Measurements from ENCODE around the gene CCL1. TPM values are rescaled to one million over a fixed set of nuclear protein-coding genes. Genes with fewer than 3 reads are reported as not detected.

CCL1 gene
- total and polyA plus RNA-seq, 2 of the 4 experiments (the other 2 are of a cell fraction): not detected

GRCh38 chr17:34360601-34361270 lies 2.3 kb downstream of the CCL1 start:
- H3K9ac ChIP-seq (ENCODE audit: low read depth, low read length): no peak overlapping the region
- H3K27me3 ChIP-seq (ENCODE audit: control insufficient read depth, insufficient read depth, low read length): peaks cover 5% of the 10 kb centered on the region; the same call in 1 of the 2 replicates
- no peaks in the 10 kb centered on the region for H3K79me1 ChIP-seq (ENCODE audit: low read depth in 1 of 2, low read length in 2 of 2)
- DNase-seq (no peak), ATAC-seq (ENCODE audit: low read depth) (no peak)
- no peaks in the 10 kb centered on the region for H3K36me3 ChIP-seq (ENCODE audit: control insufficient read depth, insufficient read depth, low read length)
- in situ Hi-C loops (cut with MboI; ENCODE audit: low sequenced_read_pairs) (loop anchor here (5.0 to 10.0 kb wide), 2 partner anchors 163 to 586 kb away; no protein-coding TSS in a partner anchor), intact Hi-C loops (cut with micrococcal nuclease) (loop anchor here (1.0 to 2.0 kb wide), 5 partner anchors 46 to 581 kb away; no protein-coding TSS in a partner anchor), dilution Hi-C loops (cut with HindIII; ENCODE audit: low sequenced_read_pairs, unreplicated experiment) (no loop called here)
- H4K91ac ChIP-seq (ENCODE audit: insufficient read depth, low read depth, low read length): no peak overlapping the region; the same call in 1 of the 2 replicates
- H2AFZ ChIP-seq (replicated peaks; ENCODE audit: low read length, poor library complexity): no peak overlapping the region
- H2AK5ac ChIP-seq (ENCODE audit: low read depth, low read length): no peak overlapping the region
- H2BK5ac ChIP-seq (ENCODE audit: low read depth, low read length, poor library complexity, severe bottlenecking): no peak overlapping the region
- H2AK9ac ChIP-seq (replicated peaks; ENCODE audit: low read depth, low read length, poor library complexity): peak overlapping the region; percentile 34
- no peak overlapping the region for H4K5ac ChIP-seq (ENCODE audit: low read depth, low read length)
- H2BK120ac ChIP-seq (ENCODE audit: low read depth, low read length): no peak overlapping the region
- no peak overlapping the region for H4K8ac ChIP-seq (ENCODE audit: low read depth in 2 of 2, low read length in 2 of 2)
- CTCF ChIA-PET: interaction anchor here (0.6 to 4.1 kb wide), 31 partner anchors 9 to 582 kb away, joined by 3 to 82 read pairs (median 4); partner anchors contain the start of gene CCL2
- no peak overlapping the region for H2BK20ac ChIP-seq (ENCODE audit: low read depth, low read length)
- H3K4me3 ChIP-seq (ENCODE audit: insufficient read depth, low read depth, low read length): no peak overlapping the region
- H3K14ac ChIP-seq (replicated peaks; ENCODE audit: low read depth, low read length): no peak overlapping the region
- no peak overlapping the region for H3K56ac ChIP-seq (ENCODE audit: extremely low read depth, insufficient read depth, low read length)
- no peak overlapping the region for H3K18ac ChIP-seq (ENCODE audit: low read depth, low read length)
- no CpG with 5 or more reads among the region's 11 CpGs for WGBS, 2 experiments (ENCODE audit: extremely low coverage in 2 of 2, insufficient read length in 1 of 2)
- POLR2A ChIA-PET (ENCODE audit: unreplicated experiment): no interaction called here
- H3K9me3 ChIP-seq (ENCODE audit: control insufficient read depth, insufficient read depth, low read length): no peaks in the 10 kb centered on the region
- no peak overlapping the region for H3K4me2 ChIP-seq (ENCODE audit: low read depth, low read length)
- no peak overlapping the region for H3K23ac ChIP-seq (ENCODE audit: low read depth, low read length)
- no peaks in the 10 kb centered on the region for H4K20me1 ChIP-seq (ENCODE audit: insufficient read depth, low read length)
- no TSS peak for BruUV-seq (replicated peaks)
- no peaks in the 10 kb centered on the region for H3K4me1 ChIP-seq (ENCODE audit: control insufficient read depth, insufficient read depth, low read length)
- no peak overlapping the region; the same call in 2 of the 3 replicates for H2BK15ac ChIP-seq (ENCODE audit: low read depth, low read length)
- no peaks in the 10 kb centered on the region for H3K9me1 ChIP-seq (ENCODE audit: insufficient read depth, low read length)
- no peak for TF ChIP-seq RCOR1 (IDR thresholded peaks at IDR 0.05; ENCODE audit: insufficient replicate concordance, low read length)
- TF ChIP-seq RFX5 (IDR thresholded peaks at IDR 0.05; ENCODE audit: low read depth, low read length): no peak
- H3K4ac ChIP-seq (ENCODE audit: low read depth, low read length): no peak overlapping the region
- H3K27ac ChIP-seq (ENCODE audit: insufficient read depth, low read length): no peak overlapping the region

Data from IMR-90 (cell line).